GM21528 (cell line): ENCODE results near the gene C2orf68.
"Not testable (repeated sequence)": the region's sequence is repeated elsewhere in the genome, so short reads cannot be mapped to it uniquely, and the experiment has no call there.

Source experiments
- ATAC-seq: cut with Tn5 transposase; IDR thresholded peaks from one replicate; pipeline ENCODE4 v1.9.1; 2021; ENCODE audit warnings: mild to moderate bottlenecking, moderate library complexity; ENCODE audit not compliant: unreplicated experiment, low FRiP score

Gene C2orf68

GRCh38 chr2:85635011-85635410, 23.1 kb upstream of the C2orf68 start:
- no peak for ATAC-seq

DNA sequence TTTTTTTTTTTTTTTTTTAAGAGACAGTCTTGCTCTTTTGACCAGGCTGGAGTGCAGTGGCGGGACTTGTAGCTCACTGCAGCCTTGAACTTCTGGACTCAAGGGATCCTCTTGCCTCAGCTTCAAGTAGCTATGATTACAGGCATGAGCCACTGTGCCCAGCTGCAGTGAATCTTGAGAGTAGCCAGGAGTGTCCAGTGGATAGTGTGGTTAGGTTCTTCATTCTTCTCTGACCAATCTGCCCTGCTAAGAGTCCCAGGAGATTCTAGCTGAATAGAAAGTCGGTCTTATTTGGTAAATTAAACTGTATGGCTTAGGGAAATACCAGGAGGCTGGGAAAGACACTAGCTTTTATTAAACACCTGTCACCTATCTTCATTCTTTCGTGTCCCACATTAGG, 19.4 kb upstream of the C2orf68 start:
- no peak for ATAC-seq

GRCh38 chr2:85628658-85629057, 16.8 kb upstream of the C2orf68 start:
- no peak for ATAC-seq

GRCh38 chr2:85623991-85624390, 12.1 kb upstream of the C2orf68 start:
- no peak for ATAC-seq

DNA sequence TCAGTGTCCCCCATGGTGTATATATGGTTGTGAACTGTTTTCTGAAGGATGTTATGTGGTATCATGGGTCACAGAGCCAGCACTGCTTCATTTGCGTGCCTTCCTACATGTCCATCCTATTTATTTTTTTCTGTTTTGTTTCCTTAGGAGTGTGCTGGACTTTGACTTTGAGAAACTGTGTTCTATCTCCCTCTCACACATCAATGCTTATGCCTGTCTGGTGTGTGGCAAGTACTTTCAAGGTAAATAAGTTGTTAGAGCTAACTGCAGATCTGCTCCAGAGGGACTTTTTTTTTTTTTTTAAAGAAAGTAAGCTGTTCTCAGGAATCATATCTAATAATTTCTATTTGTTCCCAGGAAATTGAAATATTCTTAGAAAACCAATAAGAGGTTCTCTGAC, 9.5 kb upstream of the C2orf68 start:
- no peak for ATAC-seq

- no peak for ATAC-seq
Observed at GRCh38 chr2:85619617-85620016, 7.8 kb upstream of the C2orf68 start.

- not testable (repeated sequence) for ATAC-seq
Observed at GRCh38 chr2:85617723-85618122, 5.9 kb upstream of the C2orf68 start.

GRCh38 chr2:85615413-85615728, 3.5 kb upstream of the C2orf68 start:
- ATAC-seq: no peak

GRCh38 chr2:85614757-85615156, 2.9 kb upstream of the C2orf68 start:
- not testable (repeated sequence) for ATAC-seq

- no peak for ATAC-seq
Observed at GRCh38 chr2:85613717-85614515, 2.0 kb upstream of the C2orf68 start.

GRCh38 chr2:85611217-85611704, 605 bp downstream of the C2orf68 start:
- no peak for ATAC-seq

DNA sequence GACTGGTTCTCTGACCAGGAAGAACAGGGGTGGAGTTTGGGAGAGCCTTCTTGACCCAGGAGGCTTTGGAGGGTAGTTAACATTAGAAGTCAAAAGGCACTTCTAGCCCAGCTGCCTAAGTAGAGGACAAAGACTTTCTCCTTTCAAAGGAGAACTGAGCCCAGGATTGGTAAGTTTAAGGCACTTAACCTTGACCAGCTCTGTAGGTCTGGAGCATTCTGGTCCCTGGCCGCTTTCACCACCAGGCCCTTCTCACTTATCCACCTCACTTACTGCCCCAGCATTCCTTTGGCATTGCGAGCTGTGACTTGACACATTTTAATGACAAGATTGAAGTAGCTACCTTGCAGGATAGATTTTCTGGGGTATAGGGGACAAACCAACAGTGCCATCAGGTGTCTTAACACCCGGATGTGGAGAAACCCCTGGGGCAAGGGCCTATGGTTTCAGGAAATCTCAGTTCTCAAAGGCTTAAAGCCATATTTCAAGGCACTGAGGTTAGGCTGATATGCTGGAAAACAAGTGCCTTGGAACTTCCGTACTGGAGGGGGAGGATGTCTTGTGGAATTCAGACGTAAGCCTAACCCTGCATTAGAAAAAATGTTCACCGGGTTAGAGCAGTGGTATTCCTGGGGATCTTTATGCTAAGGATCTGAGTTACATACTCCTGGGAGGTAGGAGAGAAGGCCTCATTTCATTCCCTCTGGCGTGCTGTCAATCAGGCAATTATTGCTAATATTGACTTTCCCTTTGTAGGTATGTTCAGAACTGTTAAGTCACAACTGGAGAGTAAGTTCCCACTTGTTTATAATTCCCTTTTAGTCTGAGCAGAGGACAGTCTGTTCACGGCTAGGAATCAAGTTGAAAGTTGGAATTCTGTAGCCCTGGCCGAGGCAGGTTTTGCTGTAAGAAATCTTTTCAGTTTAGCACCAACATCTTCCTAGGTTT, 4.3 kb downstream of the C2orf68 start:
- no peak for ATAC-seq

DNA sequence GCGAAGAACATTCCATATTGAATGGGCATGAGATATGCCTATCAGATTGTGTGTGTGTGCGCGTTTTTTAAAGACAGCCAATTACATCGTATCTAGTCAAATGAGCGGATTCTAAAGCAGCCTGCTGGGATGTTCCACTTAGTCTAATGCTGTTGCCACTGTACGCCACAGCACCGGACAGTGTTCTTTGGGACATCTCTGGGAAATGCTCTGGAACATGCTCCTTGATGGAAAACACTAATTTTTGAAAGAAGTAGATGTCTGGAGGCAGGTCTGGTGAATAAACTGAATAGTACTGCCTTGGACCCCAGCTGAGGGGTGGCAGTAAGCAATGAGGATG, 5.8 kb downstream of the C2orf68 start:
- no peak for ATAC-seq

DNA sequence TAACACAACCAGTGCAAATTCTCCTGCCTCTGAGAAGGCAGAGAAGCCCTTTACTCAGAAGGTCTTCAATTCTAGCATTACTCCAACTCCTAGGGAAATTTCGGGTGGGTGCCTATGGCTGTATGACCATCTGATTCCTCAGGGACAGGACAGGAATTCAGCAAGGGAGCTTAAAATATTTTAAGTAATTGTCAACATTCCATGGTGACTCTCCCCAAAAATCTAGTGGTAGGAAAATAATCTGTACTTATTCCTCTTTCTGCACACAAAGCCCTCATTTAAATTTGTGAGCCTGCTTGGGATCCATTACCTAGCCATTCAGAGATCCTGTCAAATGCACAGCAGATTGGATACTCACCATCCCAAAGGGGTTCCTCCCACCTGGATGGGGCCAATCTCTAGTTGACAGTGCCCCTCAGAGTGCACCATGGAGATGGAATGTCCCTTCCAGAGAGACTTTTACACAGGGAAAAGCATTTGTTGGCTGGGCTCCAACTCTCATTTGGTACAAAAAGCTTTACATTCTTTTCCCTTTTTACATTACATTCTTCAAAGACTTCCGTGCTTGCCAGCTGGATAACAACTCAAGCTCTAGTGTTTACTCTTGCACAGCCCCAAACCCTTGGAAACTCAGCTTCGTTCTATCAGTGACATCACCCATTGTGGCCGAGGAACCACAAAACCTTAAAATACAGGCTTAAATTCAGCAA, 6.3 kb downstream of the C2orf68 start:
- no peak for ATAC-seq

DNA sequence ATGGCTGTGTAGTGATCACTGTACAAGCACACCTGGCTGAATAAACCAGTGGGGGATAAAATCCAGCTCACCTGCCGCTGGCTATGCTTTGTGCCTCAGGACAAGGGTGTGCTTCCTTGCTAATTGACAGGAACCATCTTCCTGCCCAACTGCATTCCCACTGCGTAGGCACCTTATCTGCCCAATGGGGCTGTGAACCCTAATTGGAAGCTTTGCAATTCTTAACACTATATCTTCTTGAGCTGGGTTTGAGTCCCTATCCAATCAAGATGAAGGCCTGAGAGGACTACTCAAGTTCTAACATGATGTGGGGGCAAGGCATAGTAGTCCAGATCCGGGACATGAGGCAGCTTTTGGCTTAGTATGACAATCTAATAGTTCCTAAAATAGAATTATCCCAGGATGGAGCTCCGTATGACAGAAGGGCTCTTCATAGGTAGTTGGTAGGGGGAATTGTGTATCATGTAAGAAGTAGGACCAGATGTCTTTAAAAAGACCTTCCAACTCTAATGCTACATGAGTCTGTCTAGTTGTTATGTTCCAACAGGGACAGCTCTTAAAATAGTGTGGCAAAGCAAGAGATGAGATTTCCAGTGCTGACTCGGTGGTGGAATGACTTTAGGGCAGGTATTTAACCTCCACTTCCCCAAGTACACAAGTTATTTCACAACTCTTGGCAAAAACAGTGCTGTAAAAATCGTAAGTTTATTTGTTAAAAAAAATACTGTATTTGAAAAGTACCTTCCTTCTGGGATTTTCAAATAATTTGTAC, 7.1 kb downstream of the C2orf68 start:
- ATAC-seq: no peak

DNA sequence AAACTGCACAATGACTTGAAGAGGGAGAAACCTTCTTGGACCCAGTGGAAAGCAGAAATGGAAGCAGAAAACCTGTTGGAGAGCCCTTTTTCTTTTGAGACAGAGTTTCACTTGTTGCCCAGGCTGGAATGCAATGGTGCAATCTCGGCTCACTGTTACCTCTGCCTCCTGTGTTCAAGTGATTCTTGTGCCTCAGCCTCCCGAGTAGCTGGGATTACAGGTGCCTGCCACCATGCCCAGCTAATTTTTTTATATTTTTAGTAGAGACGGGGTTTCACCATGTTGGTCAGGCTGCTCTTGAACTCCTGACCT, 7.8 kb downstream of the C2orf68 start:
- ATAC-seq: not testable (repeated sequence)

- ATAC-seq: peak; percentile 92
Observed at GRCh38 chr2:85602476-85603234, 9.2 kb downstream of the C2orf68 start, which contains the start of gene TMEM150A. TMEM150A (minus strand) TSS chr2:85602698; CDS start chr2:85601948, 750 bp downstream.

- peak; percentile 48 for ATAC-seq
Observed at GRCh38 chr2:85601771-85602475, 9.9 kb downstream of the C2orf68 start.
